DND-41 (cell line): ENCODE results near the gene HKDC1.

Experiments
- ATAC-seq: fragments of 200-7000 bp; cut with Tn5 transposase; 3 replicates; pipeline ENCODE4 v1.9.1; 2021; ENCODE audit warnings: low read depth; ENCODE audit not compliant: insufficient read depth
- DNase-seq: peaks from one replicate; pipeline ENCODE4 v3.0.0-alpha.2; 2020
- H2AFZ ChIP-seq: 2 replicates; pipeline ENCODE4 v1.6.0; 2012; ENCODE audit warnings: low read depth, low read length
- H3K27ac ChIP-seq: 2 replicates; pipeline ENCODE4 v1.5.1; 2012; ENCODE audit warnings: low read length, inconsistent platforms
- H3K27me3 ChIP-seq: fragments of 200-600 bp; sonication (generic); 2 replicates; pipeline ENCODE4 v1.6.0; 2012; ENCODE audit warnings: low read length, mild to moderate bottlenecking, inconsistent platforms; ENCODE audit not compliant: insufficient read depth, poor library complexity
- H3K36me3 ChIP-seq: 2 replicates; pipeline ENCODE4 v1.5.1; 2012; ENCODE audit warnings: low read length, inconsistent platforms; ENCODE audit not compliant: insufficient read depth
- H3K4me1 ChIP-seq: 2 replicates; pipeline ENCODE4 v1.5.1; 2012; ENCODE audit warnings: mild to moderate bottlenecking, low read length; ENCODE audit not compliant: insufficient read depth
- H3K4me2 ChIP-seq: 2 replicates; pipeline ENCODE4 v1.6.0; 2012; ENCODE audit warnings: mild to moderate bottlenecking, moderate library complexity, low read length, inconsistent platforms; ENCODE audit not compliant: insufficient read depth
- H3K4me3 ChIP-seq, 2 experiments: fragments of 200-600 bp in 1 of 2; shearing (Covaris generic) in 1 of 2; 2 replicates each; pipeline ENCODE4 v1.5.1; 2012 to 2016; ENCODE audit warnings: inconsistent platforms in 2 of 2, low read length in 2 of 2, mild to moderate bottlenecking in 2 of 2, low read depth in 1 of 2, moderate library complexity in 1 of 2
- H3K79me2 ChIP-seq: 2 replicates; pipeline ENCODE4 v1.6.0; 2012; ENCODE audit warnings: low read length, inconsistent platforms; ENCODE audit not compliant: insufficient read depth
- H3K9ac ChIP-seq: 2 replicates; pipeline ENCODE4 v1.6.0; 2012; ENCODE audit warnings: low read depth, mild to moderate bottlenecking, inconsistent platforms, low read length, moderate library complexity
- H3K9me3 ChIP-seq: 2 replicates; pipeline ENCODE4 v1.5.1; 2012; ENCODE audit warnings: low read length, moderate library complexity, mild to moderate bottlenecking, inconsistent platforms; ENCODE audit not compliant: insufficient read depth, severe bottlenecking
- H4K20me1 ChIP-seq: 2 replicates; pipeline ENCODE4 v1.6.0; 2012; ENCODE audit warnings: low read length; ENCODE audit not compliant: insufficient read depth
- EZH2 ChIP-seq: IDR thresholded peaks from 3 replicates; pipeline ENCODE4 v1.6.1; 2012; ENCODE audit warnings: borderline replicate concordance, low read depth, mild to moderate bottlenecking, moderate library complexity, low read length, inconsistent platforms; ENCODE audit not compliant: severe bottlenecking
- TF ChIP-seq, protein P1 (sequence below): IDR thresholded peaks from 2 replicates; pipeline ENCODE4 v1.5.1; 2012; ENCODE audit warnings: borderline replicate concordance, low read length, moderate library complexity, mild to moderate bottlenecking; ENCODE audit not compliant: poor library complexity, severe bottlenecking; ENCODE audit errors: extremely low read depth

HKDC1 gene

DNA sequence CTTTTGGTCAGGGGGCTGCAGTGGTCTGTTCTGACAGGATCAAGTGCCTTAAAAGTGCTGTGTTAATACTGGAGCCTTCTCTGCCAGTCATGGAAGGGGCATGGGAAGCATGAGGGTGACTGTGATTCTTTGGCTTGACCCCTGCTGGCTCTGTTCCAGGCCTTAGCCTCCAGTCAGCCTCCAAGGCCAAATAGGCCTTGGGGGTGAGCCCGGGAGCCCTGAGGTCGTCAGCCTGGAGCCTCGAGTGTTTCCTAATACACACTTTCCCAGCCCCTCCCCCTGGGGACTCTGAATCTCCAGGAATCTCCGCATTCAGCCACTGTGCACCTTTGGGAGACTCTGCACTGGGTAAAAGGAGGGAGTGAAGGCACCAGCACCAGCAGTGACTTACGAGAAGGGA is 10.0 kb downstream of the HKDC1 start:
- Histone ChIP-seq H3K9ac (no peak overlapping the region), H3K9me3 (no peaks in the 10 kb centered on the region), H3K79me2 (no peaks in the 10 kb centered on the region), H3K4me1 (peaks cover 22% of the 10 kb centered on the region), H3K36me3 (no peaks in the 10 kb centered on the region), H3K27ac (no peak overlapping the region), H3K4me2 (no peak overlapping the region), H3K27me3 (no peaks in the 10 kb centered on the region), H2AFZ (no peak overlapping the region), H4K20me1 (no peaks in the 10 kb centered on the region), H3K4me3 (no peak overlapping the region)
- TF ChIP-seq, protein P1, sequence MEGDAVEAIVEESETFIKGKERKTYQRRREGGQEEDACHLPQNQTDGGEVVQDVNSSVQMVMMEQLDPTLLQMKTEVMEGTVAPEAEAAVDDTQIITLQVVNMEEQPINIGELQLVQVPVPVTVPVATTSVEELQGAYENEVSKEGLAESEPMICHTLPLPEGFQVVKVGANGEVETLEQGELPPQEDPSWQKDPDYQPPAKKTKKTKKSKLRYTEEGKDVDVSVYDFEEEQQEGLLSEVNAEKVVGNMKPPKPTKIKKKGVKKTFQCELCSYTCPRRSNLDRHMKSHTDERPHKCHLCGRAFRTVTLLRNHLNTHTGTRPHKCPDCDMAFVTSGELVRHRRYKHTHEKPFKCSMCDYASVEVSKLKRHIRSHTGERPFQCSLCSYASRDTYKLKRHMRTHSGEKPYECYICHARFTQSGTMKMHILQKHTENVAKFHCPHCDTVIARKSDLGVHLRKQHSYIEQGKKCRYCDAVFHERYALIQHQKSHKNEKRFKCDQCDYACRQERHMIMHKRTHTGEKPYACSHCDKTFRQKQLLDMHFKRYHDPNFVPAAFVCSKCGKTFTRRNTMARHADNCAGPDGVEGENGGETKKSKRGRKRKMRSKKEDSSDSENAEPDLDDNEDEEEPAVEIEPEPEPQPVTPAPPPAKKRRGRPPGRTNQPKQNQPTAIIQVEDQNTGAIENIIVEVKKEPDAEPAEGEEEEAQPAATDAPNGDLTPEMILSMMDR: no peak
- no peak for TF ChIP-seq EZH2
- no peak for DNase-seq
- no peak for ATAC-seq

DNA sequence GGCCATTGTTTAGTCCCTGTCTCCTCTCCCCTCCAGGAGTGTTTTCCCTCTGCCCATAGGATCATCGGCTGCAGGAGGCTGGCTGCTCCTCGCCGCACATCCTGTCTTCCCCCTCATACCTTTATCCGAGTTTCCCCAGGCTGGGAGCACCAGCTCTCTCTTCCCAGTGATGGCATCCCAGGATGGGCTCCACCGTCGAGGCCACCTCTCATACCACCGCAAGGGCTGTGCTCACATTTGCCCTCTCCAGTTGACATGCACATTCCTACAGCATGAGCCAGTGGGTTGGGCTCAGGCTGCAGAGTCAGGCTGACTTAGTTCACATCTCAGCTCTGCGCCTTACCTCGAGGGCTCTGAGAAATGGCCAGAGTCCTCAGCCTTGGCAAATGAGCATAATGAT is 12.1 kb downstream of the HKDC1 start:
- Histone ChIP-seq H3K4me2 (no peak overlapping the region), H3K4me1 (peaks cover 17% of the 10 kb centered on the region), H3K4me3 (no peak overlapping the region), H3K27me3 (no peaks in the 10 kb centered on the region), H3K9ac (no peak overlapping the region), H3K27ac (no peak overlapping the region), H4K20me1 (no peaks in the 10 kb centered on the region), H3K79me2 (no peaks in the 10 kb centered on the region), H2AFZ (no peak overlapping the region), H3K9me3 (no peaks in the 10 kb centered on the region), H3K36me3 (no peaks in the 10 kb centered on the region)
- ATAC-seq (no peak), DNase-seq (no peak)
- TF ChIP-seq, protein P1: no peak
- TF ChIP-seq EZH2: no peak

DNA sequence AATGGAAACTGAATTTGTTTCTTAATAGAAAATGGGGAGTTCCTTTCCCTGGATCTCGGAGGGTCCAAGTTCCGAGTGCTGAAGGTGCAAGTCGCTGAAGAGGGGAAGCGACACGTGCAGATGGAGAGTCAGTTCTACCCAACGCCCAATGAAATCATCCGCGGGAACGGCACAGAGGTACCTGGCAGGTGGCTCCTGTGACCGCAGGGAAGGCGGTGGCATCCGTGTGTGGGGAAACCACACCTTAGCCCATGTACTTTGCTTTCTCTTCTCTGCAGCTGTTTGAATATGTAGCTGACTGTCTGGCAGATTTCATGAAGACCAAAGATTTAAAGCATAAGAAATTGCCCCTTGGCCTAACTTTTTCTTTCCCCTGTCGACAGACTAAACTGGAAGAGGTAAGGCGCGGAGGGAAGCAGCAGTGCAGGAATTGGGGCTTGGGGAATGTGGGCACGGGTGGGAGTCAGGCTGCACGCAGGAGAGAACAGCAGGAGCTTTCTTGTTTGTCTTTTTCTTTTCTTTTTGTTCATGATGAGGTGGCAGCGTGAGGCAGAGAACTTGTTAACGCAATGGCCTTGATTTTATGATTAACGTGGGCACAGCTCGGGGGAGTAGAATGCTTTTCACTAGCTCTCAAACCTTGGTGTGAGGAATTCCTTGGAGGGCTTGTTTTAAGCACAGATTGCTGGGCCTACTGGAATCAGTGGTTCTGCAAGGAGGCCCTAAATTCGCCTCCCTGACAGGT is 12.8 kb downstream of the HKDC1 start:
- Histone ChIP-seq H2AFZ (no peak overlapping the region), H3K4me1 (peaks cover 17% of the 10 kb centered on the region), H3K9ac (no peak overlapping the region), H3K4me2 (no peak overlapping the region), H3K36me3 (no peaks in the 10 kb centered on the region), H3K4me3 (no peak overlapping the region), H3K27ac (no peak overlapping the region), H3K79me2 (no peaks in the 10 kb centered on the region), H3K27me3 (no peaks in the 10 kb centered on the region), H3K9me3 (no peaks in the 10 kb centered on the region), H4K20me1 (no peaks in the 10 kb centered on the region)
- ATAC-seq (no peak), DNase-seq (no peak)
- TF ChIP-seq EZH2: no peak
- TF ChIP-seq, protein P1: no peak
